CMK (cell line): ENCODE measurements around the gene COMMD4.
A peak's percentile ranks its signal among the peaks of the same experiment; 100 is the strongest.
"Not testable (repeated sequence)": the region's sequence is repeated elsewhere in the genome, so short reads cannot be mapped to it uniquely, and the experiment has no call there.

Source experiments
- DNase-seq: peaks from one replicate; pipeline ENCODE4 v3.0.0-alpha.2; 2010; ENCODE audit warnings: low read depth

The COMMD4 gene

DNA sequence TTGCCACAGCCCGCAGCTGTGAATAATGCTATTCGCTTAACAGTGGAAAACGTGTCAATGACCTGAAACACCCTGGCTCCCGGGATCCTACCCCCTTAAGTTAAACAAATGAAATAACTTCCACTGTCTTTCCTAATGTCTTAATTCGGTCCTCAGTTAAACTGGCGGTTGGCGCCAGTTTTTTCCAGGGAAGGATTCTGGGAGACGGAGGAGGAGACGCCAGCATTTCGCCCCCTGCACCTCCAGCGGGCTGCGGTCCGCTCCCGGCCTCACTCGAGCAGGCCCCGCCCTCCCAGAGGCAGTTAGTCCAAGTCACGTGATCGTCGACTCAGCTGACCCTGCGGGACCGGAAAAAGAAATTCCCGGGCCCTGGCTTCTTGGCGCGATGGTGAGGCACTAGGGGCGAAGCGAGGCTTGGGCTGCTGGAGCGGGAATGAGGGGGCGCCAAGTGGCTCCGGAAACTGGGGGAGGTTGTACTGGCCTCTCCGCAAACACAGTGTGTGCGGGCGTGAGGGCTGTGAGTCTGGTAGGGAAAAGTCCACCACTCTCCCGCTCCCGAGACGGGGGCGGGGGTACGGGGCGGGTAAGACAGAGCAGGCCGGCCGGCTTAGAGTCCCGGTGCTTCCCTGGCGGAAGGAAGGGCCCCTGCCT is at the start of gene COMMD4:
Gene COMMD4 (plus strand): TSS at position 359 of the 651 bp plus-strand sequence. CDS start 27 bp downstream, at position 386.
- peak; percentile 89 for DNase-seq

DNA sequence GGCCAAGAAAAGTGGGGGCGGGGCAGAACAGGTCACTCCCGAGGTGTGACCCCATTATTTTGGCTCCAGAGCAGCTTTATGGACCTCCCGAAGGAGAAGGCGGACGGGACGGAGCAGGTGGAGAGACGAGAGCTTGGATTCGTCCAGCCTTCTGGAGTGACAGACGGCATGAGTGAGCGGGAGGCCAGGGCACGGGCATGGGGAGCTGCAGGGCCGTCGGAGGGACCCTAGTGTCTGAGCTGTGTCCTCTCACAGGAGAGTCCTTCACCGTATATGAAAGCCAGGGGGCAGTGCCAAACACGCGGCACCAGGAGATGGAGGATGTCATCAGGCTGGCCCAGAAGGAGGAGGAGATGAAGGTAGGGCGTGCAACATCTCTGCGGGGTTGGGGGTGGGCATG is 42.2 kb upstream of the COMMD4 start:
- DNase-seq = not testable (repeated sequence)

- DNase-seq = not testable (repeated sequence)
Observed at GRCh38 chr15:75298541-75299310, 37.1 kb upstream of the COMMD4 start.

GRCh38 chr15:75299311-75299688 is 36.6 kb upstream of the COMMD4 start:
- DNase-seq = not testable (repeated sequence)

- DNase-seq = not testable (repeated sequence)
Observed at GRCh38 chr15:75300026-75300425, 35.8 kb upstream of the COMMD4 start.

GRCh38 chr15:75302318-75302717 is 33.5 kb upstream of the COMMD4 start:
- no peak for DNase-seq

DNA sequence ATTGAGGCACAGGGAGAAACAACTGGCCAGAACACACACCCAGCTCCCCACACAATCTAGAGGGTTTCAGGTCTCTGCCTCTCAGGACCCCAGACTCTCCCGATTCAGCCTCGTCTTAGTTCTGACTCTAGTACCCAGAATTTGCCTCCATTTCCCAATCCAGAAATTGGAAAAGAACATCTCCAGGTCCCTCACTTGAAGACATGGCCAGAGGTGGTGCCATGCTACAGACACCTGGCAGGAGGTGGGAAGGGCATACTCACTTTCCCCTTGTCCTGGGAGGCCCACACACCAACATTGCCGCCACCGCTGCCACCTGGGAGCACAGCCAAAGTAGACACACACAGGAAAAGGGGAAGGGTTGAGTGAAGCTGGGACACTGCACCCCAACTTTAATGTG is 33.1 kb upstream of the COMMD4 start:
- not testable (repeated sequence) for DNase-seq

DNA sequence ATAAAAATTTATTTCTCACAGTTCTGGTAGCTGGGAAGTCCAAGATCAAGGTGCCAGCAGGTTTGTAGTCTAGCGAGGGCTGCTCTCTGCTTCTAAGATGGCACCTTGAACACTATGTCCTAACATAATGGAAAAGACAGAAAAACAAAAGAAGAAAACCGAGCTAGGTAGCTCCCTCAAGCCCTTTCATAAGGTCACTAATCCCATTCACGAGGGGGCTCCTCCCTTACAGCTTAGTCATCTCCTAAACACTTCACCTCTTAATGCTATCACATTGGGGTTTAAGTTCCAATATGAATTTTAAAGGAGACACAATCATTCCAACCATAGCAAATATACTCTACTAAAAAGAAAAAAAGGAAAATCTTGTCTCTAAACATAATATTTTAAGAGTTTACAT is 29.7 kb upstream of the COMMD4 start:
- DNase-seq = no peak

- DNase-seq = peak; percentile 32
Observed at GRCh38 chr15:75307778-75308390, 28.0 kb upstream of the COMMD4 start.

DNA sequence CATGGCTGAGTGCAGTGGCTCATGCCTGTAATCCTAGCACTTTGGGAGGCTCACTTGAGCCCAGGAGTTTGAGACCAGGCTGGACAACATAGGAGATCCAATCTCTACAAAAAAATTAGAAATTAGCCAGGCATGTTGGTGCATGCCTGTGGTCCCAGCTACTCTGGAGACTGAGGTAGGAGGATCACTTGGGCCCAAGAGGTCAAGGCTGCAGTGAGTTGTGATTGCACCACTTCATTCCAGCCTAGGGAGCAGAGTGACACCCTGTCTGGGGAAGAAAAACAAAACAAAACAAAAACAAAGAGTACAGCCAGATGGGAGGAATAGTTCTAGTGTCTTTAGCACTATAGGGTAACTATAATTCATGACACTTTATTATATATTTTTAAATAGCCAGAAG is 26.2 kb upstream of the COMMD4 start:
- DNase-seq = no peak

GRCh38 chr15:75312548-75312947 is 23.3 kb upstream of the COMMD4 start:
- DNase-seq = not testable (repeated sequence)

- no peak for DNase-seq
Observed at GRCh38 chr15:75313116-75313845, 22.6 kb upstream of the COMMD4 start.

GRCh38 chr15:75314552-75315290 is 21.1 kb upstream of the COMMD4 start:
- no peak for DNase-seq

- DNase-seq = not testable (repeated sequence)
Observed at GRCh38 chr15:75319231-75319897, 16.5 kb upstream of the COMMD4 start.

- no peak for DNase-seq
Observed at GRCh38 chr15:75321711-75322110, 14.2 kb upstream of the COMMD4 start.

GRCh38 chr15:75325922-75326321 is 9.9 kb upstream of the COMMD4 start:
- no peak for DNase-seq

GRCh38 chr15:75327005-75327404 is 8.9 kb upstream of the COMMD4 start:
- DNase-seq = no peak

GRCh38 chr15:75327491-75327890 is 8.4 kb upstream of the COMMD4 start:
- DNase-seq = no peak

GRCh38 chr15:75328493-75329314 is 7.2 kb upstream of the COMMD4 start:
- no peak for DNase-seq

GRCh38 chr15:75329571-75329970 is 6.3 kb upstream of the COMMD4 start:
- no peak for DNase-seq
